ENCODE data around the gene CERS6.
A peak's percentile ranks its signal among the peaks of the same experiment; 100 is the strongest.
"Not testable (repeated sequence)": the region's sequence is repeated elsewhere in the genome, so short reads cannot be mapped to it uniquely, and the experiment has no call there.

CERS6 gene

GRCh38 chr2:168501466-168502065, 45.5 kb downstream of the CERS6 start:
- no peak for DNase-seq (ENCODE audit: low spot score)

DNA sequence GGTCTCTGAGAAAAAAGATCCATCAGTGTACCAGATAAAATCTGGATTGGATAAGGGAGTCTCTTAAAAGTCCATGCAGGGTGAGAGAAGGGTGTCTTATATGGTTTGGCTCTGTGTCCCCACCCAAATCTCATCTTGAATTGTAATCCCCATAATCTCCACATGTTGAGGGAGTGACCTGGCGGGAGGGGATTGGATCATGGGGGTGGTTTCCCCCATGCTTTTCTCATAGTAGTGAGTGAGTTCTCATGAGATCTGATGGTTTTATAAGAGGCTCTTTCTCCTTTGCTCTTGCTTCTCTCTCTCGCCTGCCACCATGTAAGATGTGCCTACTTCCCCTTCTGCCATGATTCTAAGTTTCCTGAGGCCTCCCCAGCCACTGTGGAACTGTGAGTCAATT, 46.8 kb downstream of the CERS6 start:
- DNase-seq (ENCODE audit: low spot score): not testable (repeated sequence)

GRCh38 chr2:168503901-168504300, 47.8 kb downstream of the CERS6 start:
- DNase-seq (ENCODE audit: low spot score): no peak

- no peak for DNase-seq (ENCODE audit: low spot score)
Measured at GRCh38 chr2:168504323-168504722, 48.3 kb downstream of the CERS6 start.

GRCh38 chr2:168510125-168510756, 54.2 kb downstream of the CERS6 start:
- no peak for DNase-seq (ENCODE audit: low spot score)

DNA sequence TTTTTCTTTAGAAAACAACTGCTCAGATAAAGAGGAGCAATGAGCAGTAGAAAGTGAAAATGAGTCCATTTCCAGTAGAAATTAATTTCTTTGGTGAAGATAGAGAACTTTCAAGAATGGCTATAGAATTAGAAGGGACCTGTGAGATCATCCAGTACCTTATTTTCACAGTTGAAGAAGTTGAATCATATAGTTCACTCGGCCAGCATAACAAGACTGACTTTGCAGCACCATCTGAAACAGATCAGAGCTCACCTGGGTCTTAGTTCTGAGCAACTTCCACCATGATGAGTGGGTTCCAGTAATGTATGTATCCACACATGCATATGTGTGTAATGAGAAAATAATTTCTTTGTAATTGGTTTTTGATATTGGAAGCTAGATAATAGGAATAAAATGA, 58.6 kb downstream of the CERS6 start:
- DNase-seq (ENCODE audit: low spot score): no peak

GRCh38 chr2:168515502-168515901, 59.4 kb downstream of the CERS6 start:
- DNase-seq (ENCODE audit: low spot score): peak; percentile 31

DNA sequence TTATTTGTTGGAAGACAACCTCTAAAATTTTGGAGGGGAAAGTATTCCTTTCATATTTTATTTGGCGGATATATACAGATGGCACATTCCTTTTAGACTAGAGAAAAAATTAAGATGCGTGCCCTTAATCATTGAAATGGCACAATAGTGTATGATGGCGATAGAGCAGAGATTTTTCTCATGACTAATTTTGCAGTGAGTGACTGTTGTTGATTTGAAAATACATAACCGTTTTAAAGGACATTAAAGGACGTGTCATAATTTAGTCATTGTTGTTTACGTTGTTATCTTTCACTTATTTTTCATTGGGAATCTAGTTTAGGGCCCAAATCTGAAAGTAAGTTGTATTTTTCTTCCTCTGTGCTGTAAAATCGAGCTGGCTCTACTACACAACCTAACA, 61.7 kb downstream of the CERS6 start:
- DNase-seq (ENCODE audit: low spot score): peak; percentile 5

DNA sequence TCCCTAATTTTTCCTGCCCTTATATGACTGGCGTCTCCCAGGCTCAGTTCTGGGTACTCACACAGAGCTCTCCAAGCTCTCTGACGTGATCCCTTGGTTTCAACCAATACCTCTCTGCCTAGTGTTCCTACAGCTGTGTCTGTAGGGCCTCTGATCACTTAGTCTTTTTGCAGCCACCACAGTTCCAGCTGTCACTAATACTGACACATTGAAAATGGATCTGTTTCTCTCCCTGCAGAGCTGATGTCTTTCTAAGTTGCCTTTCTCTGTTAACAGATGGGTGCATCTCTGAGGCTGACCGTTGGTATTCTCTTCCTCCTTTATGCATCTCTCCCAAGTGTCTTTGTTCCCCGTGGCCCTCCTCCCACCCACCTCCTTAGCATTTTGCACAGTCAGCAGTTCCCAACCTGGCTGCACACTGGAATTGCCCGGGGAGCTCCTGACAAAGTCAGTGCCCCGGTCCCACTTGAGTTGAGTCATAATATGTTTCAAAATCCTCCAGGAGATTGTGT, 62.5 kb downstream of the CERS6 start:
- peak; percentile 50 for DNase-seq (ENCODE audit: low spot score)

DNA sequence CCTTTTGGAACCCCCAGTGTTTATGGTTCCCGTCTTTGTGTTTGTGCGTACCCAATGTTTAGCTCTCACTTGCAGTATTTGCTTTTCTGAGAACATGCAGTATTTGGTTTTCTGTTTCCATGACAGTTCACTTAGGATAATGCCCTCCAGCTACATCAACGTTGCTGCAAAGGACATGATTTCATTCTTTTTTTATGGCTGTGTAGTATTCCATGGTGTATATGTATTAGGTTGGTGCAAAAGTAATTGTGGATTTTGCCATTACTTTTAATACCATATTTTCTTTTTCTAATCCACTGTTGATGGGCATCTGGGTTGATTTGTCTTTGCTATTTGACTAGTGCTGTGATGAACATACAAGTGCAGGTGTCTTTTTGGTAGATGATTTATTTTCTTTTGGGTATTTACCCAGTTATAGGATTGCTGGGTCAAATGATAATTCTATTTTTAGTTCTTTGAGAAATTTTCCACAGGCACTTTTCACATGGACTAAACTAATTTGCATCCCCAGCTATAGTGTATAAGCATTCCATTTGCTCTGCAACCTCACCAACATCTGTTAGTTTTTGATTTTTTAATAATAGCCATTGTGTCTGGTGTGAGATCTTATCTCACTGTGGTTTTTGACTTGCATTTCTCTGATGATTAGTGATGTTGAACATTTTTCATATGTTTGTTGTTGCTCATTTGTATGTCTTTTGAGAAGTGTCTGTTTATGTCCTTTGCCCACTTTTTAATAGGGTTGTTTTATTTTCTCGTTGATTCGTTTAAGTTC, 63.6 kb downstream of the CERS6 start:
- DNase-seq (ENCODE audit: low spot score): no peak

DNA sequence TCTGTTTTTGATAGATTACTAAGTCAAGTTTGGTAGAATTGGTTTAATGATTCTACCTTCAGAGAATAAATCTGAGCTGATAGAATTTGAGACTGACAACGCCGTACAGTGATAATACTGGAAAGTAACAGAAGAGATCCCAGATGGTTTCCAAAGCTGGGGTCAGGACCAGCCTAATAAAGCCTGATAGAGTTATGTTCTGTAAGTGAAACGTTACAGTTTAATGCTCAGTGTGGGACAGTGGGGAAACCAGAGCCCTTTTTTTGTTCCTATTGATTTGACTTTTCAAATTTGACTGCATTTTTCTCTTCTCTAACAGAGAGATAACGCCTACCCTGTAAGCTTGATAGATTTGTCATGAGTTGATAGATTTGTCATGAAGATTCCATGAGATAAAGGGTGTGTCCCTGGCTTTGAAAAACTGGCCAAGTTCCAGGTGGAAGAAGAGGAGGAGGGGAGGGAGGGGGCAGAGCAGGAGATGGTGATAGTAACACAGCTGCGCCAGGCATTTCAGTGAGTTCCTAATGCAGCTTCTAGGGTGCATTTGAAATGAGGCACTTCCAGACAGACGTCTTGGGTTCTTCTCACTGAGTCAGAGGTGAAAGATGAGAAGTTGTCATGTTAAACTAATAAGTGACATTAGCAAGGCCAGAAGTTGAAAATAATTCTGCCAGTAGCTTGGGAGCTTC, 65.1 kb downstream of the CERS6 start:
- peak; percentile 3 for DNase-seq (ENCODE audit: low spot score)

DNA sequence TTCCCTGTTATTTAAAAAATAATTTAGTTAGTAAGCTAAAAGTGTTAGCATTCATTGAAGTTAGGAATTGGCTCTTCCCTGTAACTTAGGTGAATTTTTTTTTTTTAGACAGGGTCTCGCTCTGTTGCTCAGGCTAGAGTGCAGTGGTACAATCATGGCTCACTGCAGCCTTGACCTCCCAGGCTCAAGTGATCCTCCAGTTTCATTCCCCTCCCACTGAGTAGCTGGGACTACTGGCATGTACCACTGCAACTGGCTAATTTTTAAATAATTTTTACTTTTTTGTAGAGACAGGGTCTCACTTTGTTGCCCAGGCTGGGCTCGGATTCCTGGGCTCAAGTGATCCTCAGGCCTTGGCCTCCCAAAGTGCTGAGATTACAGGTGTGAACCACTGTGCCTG, 66.4 kb downstream of the CERS6 start:
- DNase-seq (ENCODE audit: low spot score): no peak

GRCh38 chr2:168524005-168524404, 67.9 kb downstream of the CERS6 start:
- DNase-seq (ENCODE audit: low spot score): no peak

DNA sequence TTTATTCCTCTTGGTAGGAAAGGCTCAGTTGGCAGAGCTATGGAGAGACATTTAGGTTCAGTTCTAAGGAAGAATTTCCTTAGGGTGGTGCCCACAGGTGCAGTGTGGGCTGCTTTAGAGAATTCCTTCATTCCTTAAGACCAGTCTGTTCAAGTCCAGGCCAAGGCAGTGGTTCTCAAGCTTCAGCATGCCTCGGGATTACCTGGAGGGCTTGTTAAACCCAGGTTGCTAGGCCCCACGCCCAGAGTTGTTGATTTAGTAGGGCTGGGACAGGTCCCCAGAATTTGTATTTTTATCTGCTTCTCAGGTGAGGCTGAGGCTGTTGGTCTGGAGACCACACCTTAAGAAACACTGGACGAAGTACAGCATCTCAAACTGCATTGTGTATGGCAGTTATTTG, 68.9 kb downstream of the CERS6 start:
- no peak for DNase-seq (ENCODE audit: low spot score)

DNA sequence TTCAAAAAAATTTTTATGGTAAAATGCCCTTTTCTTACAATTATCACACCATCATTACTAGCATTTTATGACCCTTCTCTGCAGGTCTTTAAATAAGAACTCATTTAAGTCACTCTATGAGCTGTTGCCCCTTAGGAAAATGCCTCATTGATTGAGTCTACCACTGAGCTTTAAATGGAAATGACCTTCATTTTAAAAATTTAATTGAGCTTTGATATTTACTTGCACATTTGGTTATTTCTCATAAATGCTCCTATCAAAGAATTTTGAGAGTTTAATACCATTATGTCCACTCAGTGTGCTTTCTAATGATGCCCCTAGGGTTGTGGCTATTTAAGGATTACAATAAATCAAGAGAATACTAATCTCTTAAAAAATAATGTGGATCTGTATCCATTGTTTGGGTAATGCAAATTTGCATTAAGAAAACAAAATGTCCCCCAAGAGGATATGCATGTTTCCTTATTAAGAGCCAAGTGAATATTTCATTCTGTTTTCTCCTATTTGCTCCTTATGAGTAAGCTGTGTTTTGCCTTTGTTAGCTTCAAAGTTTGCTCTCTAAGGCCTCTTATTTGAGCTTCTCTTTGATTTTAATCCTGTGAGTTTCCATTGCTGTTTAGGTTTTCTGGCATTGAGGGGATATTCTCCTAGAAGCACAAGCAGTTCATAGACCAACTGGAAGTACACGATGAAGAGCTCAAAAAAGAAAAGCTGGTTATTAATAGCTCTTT, 69.8 kb downstream of the CERS6 start:
- no peak for DNase-seq (ENCODE audit: low spot score)

DNA sequence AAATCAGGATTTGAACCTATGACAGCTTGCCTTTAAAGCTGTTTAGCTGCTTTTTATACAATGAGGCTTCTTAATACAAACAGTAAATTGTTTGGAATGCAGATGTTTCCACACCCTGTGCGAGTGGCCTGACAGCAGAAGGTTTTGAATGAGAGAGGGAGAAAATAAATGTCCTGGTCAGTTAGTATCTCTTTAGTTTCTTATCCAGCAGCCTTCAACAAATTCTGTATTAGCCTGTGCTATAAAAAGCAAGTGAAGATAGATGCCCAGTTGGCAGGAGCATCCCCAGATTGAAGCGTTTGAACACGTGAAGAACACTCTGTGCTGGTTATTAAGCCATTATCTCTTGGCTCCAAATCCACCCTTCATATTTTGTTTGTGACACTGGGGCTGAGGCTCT, 70.6 kb downstream of the CERS6 start:
- DNase-seq (ENCODE audit: low spot score): no peak

DNA sequence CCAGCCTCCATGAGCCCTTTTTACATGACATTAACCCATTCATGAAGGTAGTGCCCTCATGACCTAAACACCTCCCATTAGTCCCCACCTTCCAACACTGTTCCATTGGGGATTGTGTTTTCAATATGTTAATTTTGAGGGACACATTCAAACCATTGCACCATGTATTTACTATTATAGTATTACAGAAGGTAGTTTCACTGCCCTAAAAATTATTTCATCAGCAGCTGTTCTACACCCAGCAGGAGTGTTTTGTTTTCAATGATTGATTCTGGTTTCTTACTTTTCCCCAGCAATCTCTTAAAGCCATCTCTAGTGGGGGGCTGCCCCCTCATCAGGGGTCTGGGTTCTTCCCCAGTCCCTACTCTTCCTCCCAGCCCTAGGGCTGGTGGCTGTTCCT, 71.9 kb downstream of the CERS6 start:
- DNase-seq (ENCODE audit: low spot score): no peak

GRCh38 chr2:168528469-168528868, 72.4 kb downstream of the CERS6 start:
- no peak for DNase-seq (ENCODE audit: low spot score)

GRCh38 chr2:168529054-168529833, 73.2 kb downstream of the CERS6 start:
- DNase-seq (ENCODE audit: low spot score): peak; percentile 32

DNA sequence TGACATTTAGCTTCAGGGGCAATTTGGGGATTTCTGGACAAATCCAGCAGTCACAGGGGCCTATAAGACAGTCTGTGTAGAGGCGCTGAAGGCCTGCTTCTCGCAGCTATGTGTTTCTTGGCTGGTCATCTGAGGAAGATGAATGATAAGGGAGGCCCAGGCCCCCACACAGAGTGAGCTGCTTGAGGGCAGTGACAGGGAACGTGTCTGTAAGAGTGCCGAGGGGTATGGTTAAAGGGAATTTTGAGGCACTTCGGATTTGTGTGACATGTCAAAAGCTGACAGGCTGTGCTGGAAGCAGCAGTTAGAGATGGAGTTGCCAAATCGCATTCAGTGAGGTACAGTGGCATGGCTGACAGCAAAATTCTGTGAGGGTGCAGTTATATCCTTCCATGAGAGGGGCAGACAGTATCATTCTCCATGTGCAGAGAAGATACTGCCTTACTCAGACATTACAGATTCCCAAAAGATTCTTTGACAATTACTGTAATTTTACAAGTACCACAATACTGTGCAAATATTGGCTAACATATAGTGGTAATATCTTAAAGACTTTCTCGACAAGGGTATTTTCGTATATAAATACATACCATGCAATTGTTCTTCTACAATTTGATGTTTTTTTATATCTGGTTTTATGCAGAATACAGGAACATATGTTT, 74.0 kb downstream of the CERS6 start:
- no peak for DNase-seq (ENCODE audit: low spot score)
